IMR-90 (cell line): ENCODE measurements around the gene ARL10. TPM values are rescaled to one million over a fixed set of nuclear protein-coding genes. Genes with fewer than 3 reads are reported as not detected.

Experiments used
- ATAC-seq: fragments of 200-7000 bp; cut with Tn5 transposase; 2 replicates; pipeline ENCODE4 v1.9.1; 2020; ENCODE audit warnings: low read depth, mild to moderate bottlenecking, moderate library complexity
- BruUV-seq: library from RNA; stranded (reverse); fragments of 400-500 nt; replicated peaks from 2 replicates; lab custom pipeline; 2021; lab: Mats Ljungman, UMichigan
- CTCF ChIA-PET: fragments of 300-600 bp; formaldehyde crosslinking; extraction: SDS; loops from one replicate; lab custom pipeline; 2021; ENCODE audit warnings: antibody characterized with exemption; lab: Yijun Ruan, JAX
- POLR2A ChIA-PET: fragments of 300-600 bp; sonication (Branson Sonifier 250); formaldehyde crosslinking; loops from one replicate; lab custom pipeline; 2022; ENCODE audit warnings: antibody characterized with exemption; ENCODE audit not compliant: unreplicated experiment; lab: Charles Lee
- DNase-seq: peaks from one replicate; pipeline ENCODE4 v3.0.0; 2013
- H2AFZ ChIP-seq: replicated peaks from 2 replicates; pipeline ENCODE3; 2013; ENCODE audit warnings: low read length, mild to moderate bottlenecking; ENCODE audit not compliant: poor library complexity
- H2AK5ac ChIP-seq: 2 replicates; pipeline ENCODE4 v1.6.1; 2013; ENCODE audit warnings: low read depth, low read length, inconsistent platforms
- H2AK9ac ChIP-seq: replicated peaks from 2 replicates; pipeline ENCODE3; 2013; ENCODE audit warnings: mild to moderate bottlenecking, low read depth, low read length, moderate library complexity; ENCODE audit not compliant: poor library complexity
- H2BK120ac ChIP-seq: 2 replicates; pipeline ENCODE4 v1.6.1; 2013; ENCODE audit warnings: low read depth, low read length, inconsistent platforms
- H2BK15ac ChIP-seq: 3 replicates; pipeline ENCODE4 v1.6.1; 2013; ENCODE audit warnings: low read depth, low read length, inconsistent platforms
- H2BK20ac ChIP-seq: 2 replicates; pipeline ENCODE4 v1.6.1; 2013; ENCODE audit warnings: low read depth, mild to moderate bottlenecking, inconsistent platforms, low read length, moderate library complexity
- H2BK5ac ChIP-seq: 2 replicates; pipeline ENCODE4 v1.6.1; 2013; ENCODE audit warnings: mild to moderate bottlenecking, low read depth, low read length, inconsistent platforms; ENCODE audit not compliant: poor library complexity, severe bottlenecking
- H3K14ac ChIP-seq: replicated peaks from 2 replicates; pipeline ENCODE4 v1.6.1; 2013; ENCODE audit warnings: low read depth, low read length, inconsistent platforms
- H3K18ac ChIP-seq: 2 replicates; pipeline ENCODE4 v1.6.1; 2013; ENCODE audit warnings: low read depth, low read length, control low read depth
- H3K23ac ChIP-seq: 2 replicates; pipeline ENCODE4 v1.6.1; 2013; ENCODE audit warnings: low read depth, low read length, inconsistent platforms
- H3K27ac ChIP-seq: 2 replicates; pipeline ENCODE4 v1.5.1; 2013; ENCODE audit warnings: mild to moderate bottlenecking, control low read depth, low read length; ENCODE audit not compliant: insufficient read depth
- H3K27me3 ChIP-seq: 2 replicates; pipeline ENCODE4 v1.6.1; 2013; ENCODE audit warnings: low read length; ENCODE audit not compliant: control insufficient read depth, insufficient read depth
- H3K36me3 ChIP-seq: 2 replicates; pipeline ENCODE4 v1.6.1; 2013; ENCODE audit warnings: low read length, mixed read lengths; ENCODE audit not compliant: control insufficient read depth, insufficient read depth
- H3K4ac ChIP-seq: 2 replicates; pipeline ENCODE4 v1.6.1; 2013; ENCODE audit warnings: low read depth, low read length, inconsistent platforms
- H3K4me1 ChIP-seq: 2 replicates; pipeline ENCODE4 v1.6.1; 2013; ENCODE audit warnings: low read length, mixed read lengths; ENCODE audit not compliant: control insufficient read depth, insufficient read depth
- H3K4me2 ChIP-seq: 2 replicates; pipeline ENCODE4 v1.6.1; 2013; ENCODE audit warnings: low read depth, mild to moderate bottlenecking, control low read depth, low read length, moderate library complexity
- H3K4me3 ChIP-seq: 2 replicates; pipeline ENCODE4 v1.5.1; 2013; ENCODE audit warnings: low read depth, mild to moderate bottlenecking, control low read depth, low read length, moderate library complexity; ENCODE audit not compliant: insufficient read depth
- H3K56ac ChIP-seq: 2 replicates; pipeline ENCODE4 v1.6.1; 2013; ENCODE audit warnings: low read length, inconsistent platforms; ENCODE audit not compliant: insufficient read depth; ENCODE audit errors: extremely low read depth
- H3K79me1 ChIP-seq, 2 experiments: 2 replicates each; pipeline ENCODE4 v1.6.1; 2013; ENCODE audit warnings: low read length in 2 of 2, inconsistent platforms in 1 of 2, low read depth in 1 of 2
- H3K9ac ChIP-seq: 2 replicates; pipeline ENCODE4 v1.6.1; 2013; ENCODE audit warnings: low read depth, low read length, control low read depth
- H3K9me1 ChIP-seq: 2 replicates; pipeline ENCODE4 v1.6.1; 2013; ENCODE audit warnings: low read length, inconsistent platforms; ENCODE audit not compliant: insufficient read depth
- H3K9me3 ChIP-seq: 2 replicates; pipeline ENCODE4 v1.6.1; 2013; ENCODE audit warnings: low read length; ENCODE audit not compliant: control insufficient read depth, insufficient read depth
- H4K20me1 ChIP-seq: 2 replicates; pipeline ENCODE4 v1.6.1; 2013; ENCODE audit warnings: low read length, inconsistent platforms; ENCODE audit not compliant: insufficient read depth
- H4K5ac ChIP-seq: 2 replicates; pipeline ENCODE4 v1.6.1; 2013; ENCODE audit warnings: mild to moderate bottlenecking, low read depth, low read length, control low read depth
- H4K8ac ChIP-seq, 2 experiments: 2 replicates each; pipeline ENCODE4 v1.6.1; 2013; ENCODE audit warnings: low read depth in 2 of 2, low read length in 2 of 2, control low read depth in 1 of 2, inconsistent platforms in 1 of 2
- H4K91ac ChIP-seq: 2 replicates; pipeline ENCODE4 v1.6.1; 2013; ENCODE audit warnings: low read depth, low read length, inconsistent platforms; ENCODE audit not compliant: insufficient read depth
- MAZ ChIP-seq: IDR thresholded peaks from 2 replicates; pipeline ENCODE4 v1.6.1; 2012; ENCODE audit warnings: low read depth, mild to moderate bottlenecking, low read length, improper control_type of control experiment, moderate library complexity, borderline replicate concordance
- WGBS, 2 experiments: methylation state at CpG; one replicate each; pipeline versions ENCODE4 v1.1.5 to v1.1.7; 2013; ENCODE audit warnings: missing lambda C conversion rate in 2 of 2; ENCODE audit not compliant: insufficient read length in 1 of 2; ENCODE audit errors: extremely low coverage in 2 of 2; 5-methylcytosine and 5-hydroxymethylcytosine counted together
- dilution Hi-C: fragments of 300-500 bp; cut with HindIII; formaldehyde crosslinking; loops from one replicate; pipeline ENCODE4 v1.14.3; 2018; ENCODE audit warnings: low sequenced_read_pairs; ENCODE audit not compliant: unreplicated experiment
- in situ Hi-C: fragments of 300-500 bp; cut with MboI; formaldehyde crosslinking; loops from 3 replicates; pipeline ENCODE4 v1.14.3; 2019; ENCODE audit warnings: low sequenced_read_pairs, inconsistent platforms, mixed read lengths
- intact Hi-C: fragments of 100-400 bp; cut with micrococcal nuclease; formaldehyde crosslinking; loops from 2 replicates; pipeline ENCODE4 v1.10.0; 2022
- polyA plus RNA-seq, 3 experiments: library from polyadenylated mRNA; depleted of rRNA; stranded (reverse); fragments of >200 nt; gene quantifications; 2 replicates each; pipeline ENCODE4 v1.2.3, GENCODE V29; 2012; ENCODE audit warnings: low replicate concordance in 1 of 3
- total RNA-seq: library from RNA; depleted of rRNA; stranded (reverse); fragments of >200 nt; gene quantifications from 2 replicates; pipeline ENCODE4 v1.2.3, GENCODE V29; 2012

The ARL10 gene
- total and polyA plus RNA-seq, 2 of the 4 experiments (the other 2 are of a cell fraction): 3.6 to 6.0 TPM

- no peak overlapping the region for H3K4me2 ChIP-seq
- peaks cover 3% of the 10 kb centered on the region; the same call in 1 of the 2 replicates for H4K20me1 ChIP-seq
- no peak overlapping the region for H3K14ac ChIP-seq
- H3K36me3 ChIP-seq: peaks cover 38% of the 10 kb centered on the region
- no peak overlapping the region for H2BK120ac ChIP-seq
- WGBS, 2 experiments: 60% methylated on average over 1 of the region's 9 CpGs; no CpG with 5 or more reads in 1 of the 2 experiments
- CTCF ChIA-PET: no interaction called here
- no peak for DNase-seq
- H2BK15ac ChIP-seq: no peak overlapping the region
- TF ChIP-seq MAZ: no peak
- H4K91ac ChIP-seq: no peak overlapping the region
- POLR2A ChIA-PET: no interaction called here
- no peak overlapping the region for H2BK20ac ChIP-seq
- H4K8ac ChIP-seq: no peak overlapping the region
- no peak overlapping the region for H3K56ac ChIP-seq
- H2BK5ac ChIP-seq: no peak overlapping the region
- BruUV-seq: no TSS peak
- no peak overlapping the region for H4K5ac ChIP-seq
- dilution Hi-C loops (no loop called here), in situ Hi-C loops (no loop called here), intact Hi-C loops (no loop called here)
- no peaks in the 10 kb centered on the region for H3K27me3 ChIP-seq
- no peak overlapping the region for H2AK9ac ChIP-seq
- no peaks in the 10 kb centered on the region for H3K4me1 ChIP-seq
- H3K27ac ChIP-seq: no peak overlapping the region
- ATAC-seq: no peak
- H3K9ac ChIP-seq: no peak overlapping the region
- no peak overlapping the region for H3K4ac ChIP-seq
- H3K9me3 ChIP-seq: no peaks in the 10 kb centered on the region
- H3K18ac ChIP-seq: no peak overlapping the region
- H3K4me3 ChIP-seq: no peak overlapping the region
- H2AFZ ChIP-seq: no peak overlapping the region
- no peaks in the 10 kb centered on the region; the same call in 1 of the 2 replicates for H3K9me1 ChIP-seq
- H2AK5ac ChIP-seq: no peak overlapping the region
- peaks cover 11 to 32% of the 10 kb centered on the region in 2 experiments; a peak in 3 of 4 replicates for H3K79me1 ChIP-seq
- no peak overlapping the region for H3K23ac ChIP-seq
Measured at GRCh38 chr5:176383961-176384360, 18.7 kb downstream of the ARL10 start.
